ENCODE measurements around the gene UBE2U.

UBE2U gene

DNA sequence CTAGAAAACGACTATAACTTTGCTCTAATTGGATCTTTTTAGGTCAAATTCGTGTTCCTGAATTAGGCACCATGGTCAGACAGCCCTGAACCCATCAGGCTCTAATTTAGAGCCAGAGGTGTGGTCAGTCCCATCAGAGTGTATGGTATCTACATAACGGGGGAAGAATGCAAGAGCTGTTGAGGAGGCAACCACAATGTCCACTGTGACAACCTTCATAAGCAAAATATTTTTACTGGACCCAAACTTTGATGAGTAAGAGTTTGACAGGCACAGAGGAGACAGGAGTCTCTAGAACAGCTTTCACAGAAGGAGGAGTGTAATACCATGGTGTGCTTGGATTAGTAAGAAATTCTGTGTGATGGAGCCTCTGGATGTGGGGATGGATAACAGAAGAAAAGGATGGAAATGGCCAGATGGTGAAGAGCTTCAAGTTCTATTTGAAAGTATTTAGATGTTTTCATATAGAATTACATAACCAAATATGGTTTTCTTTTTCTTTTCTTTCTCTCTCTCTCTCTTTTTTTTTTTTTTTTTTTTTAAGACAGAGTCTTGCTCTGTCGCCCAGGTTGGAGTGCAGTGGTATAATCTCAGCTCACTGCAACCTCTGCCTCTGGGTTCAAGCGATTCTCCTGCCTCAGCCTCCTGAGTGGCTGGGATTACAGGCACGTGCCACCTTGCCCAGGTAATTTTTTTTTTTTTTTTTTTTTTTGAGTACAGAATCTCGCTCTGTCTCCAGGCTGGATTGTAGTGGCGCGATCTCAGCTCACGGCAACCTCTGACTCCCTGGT lies 24.9 kb downstream of the UBE2U start:
- no peak for DNase-seq (ENCODE audit: low spot score)
- no peak overlapping the region for H3K27ac ChIP-seq
- TF ChIP-seq CTCF (IDR thresholded peaks at IDR 0.05) = no peak
- no peak overlapping the region for H3K4me3 ChIP-seq

- no peak overlapping the region for H3K4me3 ChIP-seq
- TF ChIP-seq CTCF (IDR thresholded peaks at IDR 0.05) = no peak
- no peak for DNase-seq (ENCODE audit: low spot score)
- H3K27ac ChIP-seq = no peak overlapping the region
Observed at GRCh38 chr1:64229307-64229706, 25.9 kb downstream of the UBE2U start.

- Histone ChIP-seq H3K27ac (no peak overlapping the region), H3K4me3 (no peak overlapping the region)
- no peak for TF ChIP-seq CTCF (IDR thresholded peaks at IDR 0.05)
- DNase-seq (ENCODE audit: low spot score) = no peak
Observed at GRCh38 chr1:64231153-64231552, 27.7 kb downstream of the UBE2U start.

DNA sequence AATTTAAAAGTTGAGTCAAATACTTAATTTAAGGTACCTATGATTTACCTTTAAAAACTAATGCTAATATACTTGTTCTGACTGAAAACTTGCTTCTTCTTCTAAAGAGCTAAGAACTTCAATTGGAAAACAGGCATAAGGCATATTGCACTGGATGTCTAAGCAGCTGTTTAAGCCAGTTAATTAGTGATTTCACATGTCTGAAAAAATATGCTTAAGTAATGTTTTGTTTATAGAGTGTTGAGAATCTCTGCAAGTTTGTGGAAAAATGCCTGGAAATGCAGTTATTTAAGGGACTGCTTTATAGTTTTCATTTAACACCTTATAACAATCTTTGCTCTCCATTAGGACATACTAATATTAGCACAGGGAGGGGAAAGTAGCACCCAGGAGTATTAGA lies 28.2 kb downstream of the UBE2U start:
- no peak overlapping the region for H3K4me3 ChIP-seq
- TF ChIP-seq CTCF (IDR thresholded peaks at IDR 0.05) = no peak
- no peak overlapping the region for H3K27ac ChIP-seq
- DNase-seq (ENCODE audit: low spot score) = no peak

- no peak for TF ChIP-seq CTCF (IDR thresholded peaks at IDR 0.05)
- DNase-seq (ENCODE audit: low spot score) = no peak
- Histone ChIP-seq H3K27ac (no peak overlapping the region), H3K4me3 (no peak overlapping the region)
Observed at GRCh38 chr1:64234714-64235113, 31.3 kb downstream of the UBE2U start.

GRCh38 chr1:64235181-64235580 lies 31.8 kb downstream of the UBE2U start:
- H3K4me3 ChIP-seq = no peak overlapping the region
- no peak for TF ChIP-seq CTCF (IDR thresholded peaks at IDR 0.05)
- no peak for DNase-seq (ENCODE audit: low spot score)
- no peak overlapping the region for H3K27ac ChIP-seq

- Histone ChIP-seq H3K4me3 (no peak overlapping the region), H3K27ac (no peak overlapping the region)
- TF ChIP-seq CTCF (IDR thresholded peaks at IDR 0.05) = no peak
- no peak for DNase-seq (ENCODE audit: low spot score)
Observed at GRCh38 chr1:64235910-64236309, 32.5 kb downstream of the UBE2U start.

Measured in coronary artery (tissue), 2 donors.